GM18909 (cell line): ENCODE measurements around the gene EVX1.

Source experiments
- ATAC-seq: cut with Tn5 transposase; IDR thresholded peaks from one replicate; pipeline ENCODE4 v1.9.1; 2021; ENCODE audit warnings: mild to moderate bottlenecking; ENCODE audit not compliant: unreplicated experiment, poor library complexity

Gene EVX1

DNA sequence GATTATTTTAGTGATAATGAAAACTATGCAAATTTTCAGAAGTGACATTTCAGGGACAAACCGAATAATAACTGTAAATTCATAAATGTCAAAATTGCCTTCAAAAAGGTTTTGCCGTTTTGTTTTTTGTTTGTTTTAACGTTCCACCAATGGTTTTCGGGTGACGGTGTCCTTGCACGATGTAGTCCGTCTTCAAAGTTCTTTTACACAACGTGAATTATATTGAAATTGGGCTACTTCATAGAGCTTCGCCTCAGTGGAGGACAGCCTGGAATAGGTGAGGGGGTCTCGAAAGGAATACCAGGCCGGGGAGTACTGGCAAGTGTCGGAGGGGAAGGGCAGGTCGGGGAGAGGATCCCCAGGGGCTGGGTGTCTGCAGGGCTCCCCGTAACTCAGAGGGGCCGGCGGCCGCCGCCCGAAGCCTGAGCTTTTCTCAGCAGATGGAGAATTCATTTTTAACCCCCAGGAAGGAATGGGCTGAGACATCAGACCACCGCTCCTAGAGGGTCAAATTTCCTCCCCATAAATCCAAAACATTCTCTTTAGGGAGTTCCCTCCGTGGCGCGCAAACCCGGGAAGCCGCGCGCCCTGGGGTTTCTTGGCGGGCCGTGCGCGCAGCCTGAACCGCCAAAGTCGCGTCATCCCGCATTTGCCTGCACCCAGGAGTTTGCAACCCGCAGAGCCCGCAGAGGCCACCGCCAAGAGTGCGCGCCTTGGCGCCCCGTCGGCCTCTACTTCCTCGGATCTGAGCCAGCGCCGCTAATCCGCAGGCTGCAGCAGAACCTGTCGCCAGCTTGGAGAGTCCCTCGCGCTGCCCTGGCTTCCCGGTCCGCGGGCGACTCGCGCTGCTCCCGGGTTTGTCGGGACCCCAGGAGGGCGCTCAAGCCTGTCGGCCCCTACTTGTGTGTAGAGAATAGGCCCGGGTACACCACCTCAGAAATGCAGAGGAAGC is 17.3 kb upstream of the EVX1 start:
- ATAC-seq, result no peak

DNA sequence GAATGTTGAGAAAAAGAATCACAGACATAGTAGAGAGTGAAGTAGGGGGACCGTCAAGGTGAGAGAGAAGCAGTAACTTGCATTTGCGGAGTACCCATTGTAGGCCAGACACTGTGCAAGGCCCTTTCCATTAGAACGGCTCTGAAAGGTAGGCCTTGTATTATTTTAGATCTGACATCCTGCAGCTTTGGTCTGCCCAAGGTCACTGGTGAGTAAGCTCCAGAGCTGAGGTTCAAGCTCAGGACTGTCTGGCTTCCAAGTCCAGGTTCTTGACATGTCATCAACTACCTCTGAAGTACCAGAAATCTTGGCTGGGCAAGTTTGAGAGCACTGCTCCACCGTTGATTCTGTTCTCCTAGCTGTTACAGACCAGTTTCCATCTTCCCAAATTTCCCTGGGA is 13.2 kb upstream of the EVX1 start:
- ATAC-seq, result no peak

DNA sequence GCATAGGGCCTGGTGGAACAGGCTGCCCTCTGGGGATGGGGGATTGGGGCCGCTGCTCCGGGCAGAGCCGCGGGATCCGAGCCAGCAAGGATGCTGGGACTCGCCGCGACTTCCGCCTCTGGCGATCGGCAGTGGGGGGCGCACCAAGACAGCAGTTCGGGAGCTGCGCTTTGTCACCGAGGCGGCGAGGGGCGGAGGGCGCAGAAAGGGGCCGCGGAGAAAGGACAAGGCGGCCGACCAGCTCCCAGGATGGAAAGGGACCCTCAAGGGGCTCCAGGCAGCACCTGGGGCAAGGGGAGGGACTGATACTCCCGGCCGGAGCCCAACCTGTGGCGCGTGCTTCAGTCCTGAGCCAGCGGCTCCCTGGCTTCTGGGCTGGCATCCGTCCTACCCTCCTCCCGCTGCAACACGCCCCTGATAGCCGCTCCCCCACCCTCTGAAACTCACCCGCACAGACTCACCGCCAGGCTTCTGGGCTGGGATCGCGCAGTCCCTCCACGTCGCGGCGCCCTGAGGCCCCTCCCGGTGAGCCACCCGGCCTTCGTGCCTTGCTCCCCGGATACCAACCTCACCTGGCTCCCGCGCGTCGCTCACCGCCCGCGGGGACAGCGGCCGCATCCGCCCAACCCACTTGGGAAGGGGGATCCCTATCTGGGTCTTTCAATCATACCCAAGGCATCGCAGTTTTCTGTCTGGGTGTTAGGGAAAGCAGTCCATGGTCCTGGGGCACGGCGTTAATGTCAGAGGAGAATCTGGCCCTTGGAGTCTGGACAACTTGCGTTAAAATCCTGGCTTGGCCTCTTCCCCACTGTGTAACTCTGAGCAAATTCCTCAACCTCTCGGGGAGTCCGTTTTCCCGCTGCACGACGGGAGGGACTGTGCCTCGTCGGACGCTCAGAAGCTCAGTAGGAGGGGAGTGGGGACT is 7.0 kb upstream of the EVX1 start:
- ATAC-seq, result no peak

DNA sequence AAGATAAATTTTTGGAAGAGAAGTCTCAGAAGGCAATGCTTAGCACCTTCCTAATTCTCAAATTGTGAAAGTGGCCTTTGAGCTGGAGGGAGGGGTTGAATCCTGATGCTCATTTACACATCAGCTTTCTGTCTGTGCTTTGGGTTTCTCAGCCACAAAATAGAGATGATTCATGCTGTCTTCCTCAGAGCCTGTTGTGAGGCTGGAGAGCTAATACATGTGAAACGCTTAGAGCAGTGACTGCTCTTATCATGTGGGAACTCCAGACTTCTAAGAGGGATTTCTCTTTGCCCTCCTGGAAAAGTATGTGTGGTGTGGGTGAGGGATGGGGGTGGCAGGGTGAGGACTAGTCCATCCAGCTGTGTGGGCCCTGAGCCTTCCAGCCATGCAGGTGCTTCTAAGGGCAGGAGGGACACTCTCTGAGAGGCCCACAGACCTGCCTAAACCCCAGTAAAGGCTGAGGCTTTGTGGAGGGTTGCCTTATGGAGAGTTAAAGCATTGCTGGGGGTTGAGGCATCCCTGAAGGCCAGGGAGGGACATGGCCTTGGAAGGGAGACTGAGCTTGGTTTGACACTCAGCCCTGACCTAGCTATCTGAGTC is 4.8 kb upstream of the EVX1 start:
- ATAC-seq, result no peak

DNA sequence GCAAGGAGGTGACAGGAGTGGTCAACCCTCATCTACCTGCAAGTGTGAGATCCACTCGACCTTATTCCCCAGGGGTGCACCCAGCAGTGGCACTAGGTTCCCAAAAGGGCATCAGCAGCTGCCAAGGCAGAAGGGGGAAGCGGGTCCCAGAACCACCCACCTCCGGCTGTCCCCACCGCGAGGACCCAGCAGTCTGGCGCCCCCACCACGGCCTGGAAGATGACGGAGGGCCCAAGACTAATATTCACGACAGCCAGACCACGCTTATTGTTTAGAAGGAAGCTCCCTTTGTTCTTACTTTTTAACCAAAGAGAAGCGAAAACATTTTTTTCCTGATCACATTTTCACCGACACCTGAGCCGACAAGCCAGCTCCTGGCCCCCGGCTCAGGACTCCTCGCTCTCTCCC is 3.6 kb upstream of the EVX1 start:
- no peak for ATAC-seq

DNA sequence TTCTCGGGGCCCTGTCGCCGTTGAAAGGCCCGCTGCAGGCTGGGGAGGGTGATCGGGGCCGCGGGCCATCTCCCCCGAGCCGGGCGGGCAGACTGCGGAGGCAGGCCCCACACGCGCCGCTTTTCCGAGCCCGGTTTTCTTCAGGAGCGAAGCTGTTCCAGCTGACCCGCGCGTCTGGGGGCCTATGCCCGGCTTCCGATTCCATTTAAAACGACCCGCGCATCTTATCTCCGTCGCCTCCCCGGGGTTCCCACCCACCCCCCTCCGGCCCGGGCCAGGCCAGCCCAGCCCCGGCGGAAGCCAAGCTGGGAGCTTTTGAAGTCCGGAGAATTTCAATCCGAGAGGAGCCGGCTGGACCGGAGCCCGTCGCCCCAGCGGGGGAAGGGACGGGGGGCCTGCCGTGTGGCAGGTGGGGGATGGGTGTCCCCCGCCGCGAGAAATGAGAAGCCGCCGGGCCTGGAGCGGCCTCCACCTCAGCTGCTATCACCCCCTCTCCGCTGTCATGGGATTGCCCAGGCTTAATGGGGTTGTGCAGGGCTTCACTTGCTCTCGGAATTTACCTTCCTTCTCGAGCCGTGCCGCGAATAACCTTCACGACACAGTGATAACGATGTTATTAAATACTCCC is 3.1 kb upstream of the EVX1 start:
- ATAC-seq, result no peak

DNA sequence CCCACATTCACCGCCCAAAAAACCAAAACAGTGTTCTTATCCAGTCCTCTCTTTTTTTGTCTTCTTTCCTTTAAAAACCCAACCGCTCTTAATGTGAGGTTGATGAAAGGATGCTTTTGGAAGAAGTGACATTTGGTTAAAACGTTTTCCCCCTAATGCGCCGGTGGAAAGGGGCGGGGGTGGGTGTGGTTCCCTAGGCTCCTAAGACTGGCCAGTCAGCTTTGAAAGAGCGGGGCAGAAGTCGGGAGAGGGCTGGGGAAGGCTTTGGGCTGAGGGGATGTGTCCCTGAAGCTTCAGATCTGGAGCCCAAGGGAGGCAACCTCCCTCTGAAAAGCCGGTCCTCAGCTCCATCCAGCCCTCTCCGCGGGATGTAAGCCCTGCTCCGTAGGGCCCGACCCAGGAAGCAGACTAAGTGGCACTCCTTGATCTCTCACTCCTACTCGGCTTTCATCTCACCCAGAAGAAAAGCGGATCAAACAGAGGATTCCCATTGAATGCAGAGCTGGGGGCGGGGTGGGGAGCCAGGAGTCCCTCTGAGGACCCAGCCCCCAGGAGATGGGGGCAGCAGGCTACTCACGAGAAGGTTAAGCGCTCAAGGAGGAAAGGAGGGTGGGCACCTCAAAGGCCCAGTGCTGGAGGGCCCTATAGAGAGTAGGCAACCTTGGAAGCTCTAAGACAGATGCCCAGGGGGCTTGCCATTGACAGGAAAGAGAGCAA is 2.4 kb upstream of the EVX1 start:
- no peak for ATAC-seq

DNA sequence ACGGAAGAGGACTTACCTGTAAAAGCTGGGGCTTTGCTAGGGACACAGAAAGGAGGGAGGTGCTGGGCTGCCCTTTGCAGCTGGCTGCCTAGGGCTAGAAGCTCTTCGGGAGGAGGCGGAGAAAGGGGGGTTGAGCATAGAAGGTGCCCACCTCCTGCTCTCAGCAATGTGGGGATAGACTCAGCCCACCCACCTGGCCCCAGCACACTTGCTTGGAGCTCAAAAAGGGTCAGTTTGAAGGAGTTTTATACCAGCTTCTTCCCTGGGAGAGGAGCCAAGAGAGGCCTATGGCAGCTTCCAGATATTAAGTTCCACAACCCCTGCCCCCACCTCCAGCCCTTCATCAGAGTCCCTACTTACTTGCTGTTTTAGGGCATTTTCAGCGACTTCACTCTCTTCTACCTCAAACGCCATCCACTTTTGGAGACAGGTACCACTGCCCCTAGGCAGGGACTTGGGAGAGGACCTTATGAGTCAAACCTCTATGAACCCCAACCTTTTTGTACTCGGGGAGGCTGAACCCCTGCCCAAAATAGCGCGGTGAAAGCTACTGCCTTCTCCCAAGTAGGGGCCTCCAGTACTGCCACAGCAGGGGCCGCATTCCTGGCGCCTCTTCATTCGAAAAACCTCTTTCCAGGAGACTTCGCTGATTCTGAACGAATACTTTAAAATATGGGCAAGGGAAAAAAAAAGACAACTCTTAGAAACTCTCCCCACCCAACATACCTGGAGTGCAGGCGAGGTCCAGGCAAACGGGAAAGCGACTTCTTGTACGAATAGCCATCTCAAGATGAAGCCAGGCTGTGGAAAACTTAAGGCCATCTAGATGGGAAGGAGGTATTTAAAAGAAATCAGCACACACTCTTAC is 1.2 kb upstream of the EVX1 start:
- ATAC-seq, result no peak

DNA sequence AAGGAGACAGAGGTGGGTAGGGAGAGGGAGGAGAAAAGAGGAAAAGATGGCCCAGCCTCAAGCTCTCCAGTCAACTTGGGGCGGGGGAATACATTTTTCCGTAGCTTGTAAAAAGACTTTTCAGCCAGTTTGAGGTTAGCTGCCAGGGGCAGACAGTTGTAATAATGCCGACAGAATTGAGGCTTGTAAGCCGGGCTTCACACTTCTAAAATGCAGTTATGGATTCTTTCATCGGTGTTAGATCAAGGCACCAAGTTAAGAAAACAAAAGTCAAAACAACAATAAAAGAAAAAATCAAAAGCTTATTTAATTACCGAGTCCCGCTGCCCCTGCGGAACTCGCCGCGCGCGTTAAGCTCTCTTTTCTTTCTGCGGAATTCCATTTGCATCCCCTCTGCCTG is 448 bp upstream of the EVX1 start:
- ATAC-seq, result no peak

DNA sequence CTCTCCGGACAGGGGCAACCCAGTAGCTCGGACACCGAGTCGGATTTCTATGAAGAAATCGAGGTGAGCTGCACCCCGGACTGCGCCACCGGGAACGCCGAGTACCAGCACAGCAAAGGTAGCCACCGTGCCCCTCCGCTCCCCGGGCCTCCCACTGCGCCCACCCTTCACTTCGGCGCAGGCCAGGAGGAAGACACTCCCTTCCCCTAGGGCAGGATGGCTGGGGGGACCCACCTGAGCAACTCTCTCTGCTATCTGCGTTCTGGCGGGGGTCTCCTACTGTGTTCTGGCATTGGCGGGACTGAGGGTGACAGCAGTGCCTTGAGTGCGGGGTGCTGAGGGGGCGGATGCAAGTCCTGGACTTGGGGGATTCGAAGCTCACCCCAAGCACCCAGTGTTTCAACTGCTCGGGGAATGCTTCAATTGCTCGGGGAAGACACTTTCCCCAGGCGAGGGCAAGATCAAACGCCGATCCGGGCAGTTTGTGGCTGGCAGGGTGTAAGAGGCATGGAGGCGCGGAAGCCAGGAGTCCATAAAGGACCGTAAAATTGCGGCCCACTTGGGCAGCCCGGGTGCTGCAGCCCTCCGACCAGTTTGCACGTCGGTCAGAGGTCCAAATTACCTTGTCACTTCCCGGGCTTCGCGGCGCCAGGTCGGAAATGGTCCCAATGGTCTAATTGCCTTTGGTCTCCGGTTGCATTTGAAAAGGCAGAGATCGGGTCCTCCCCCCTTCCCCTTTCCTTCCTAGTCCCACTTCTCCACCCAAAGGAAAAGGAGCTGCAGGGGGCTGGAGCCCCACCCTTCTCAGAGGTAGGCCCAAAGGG is 950 bp downstream of the EVX1 start:
- ATAC-seq, result no peak

DNA sequence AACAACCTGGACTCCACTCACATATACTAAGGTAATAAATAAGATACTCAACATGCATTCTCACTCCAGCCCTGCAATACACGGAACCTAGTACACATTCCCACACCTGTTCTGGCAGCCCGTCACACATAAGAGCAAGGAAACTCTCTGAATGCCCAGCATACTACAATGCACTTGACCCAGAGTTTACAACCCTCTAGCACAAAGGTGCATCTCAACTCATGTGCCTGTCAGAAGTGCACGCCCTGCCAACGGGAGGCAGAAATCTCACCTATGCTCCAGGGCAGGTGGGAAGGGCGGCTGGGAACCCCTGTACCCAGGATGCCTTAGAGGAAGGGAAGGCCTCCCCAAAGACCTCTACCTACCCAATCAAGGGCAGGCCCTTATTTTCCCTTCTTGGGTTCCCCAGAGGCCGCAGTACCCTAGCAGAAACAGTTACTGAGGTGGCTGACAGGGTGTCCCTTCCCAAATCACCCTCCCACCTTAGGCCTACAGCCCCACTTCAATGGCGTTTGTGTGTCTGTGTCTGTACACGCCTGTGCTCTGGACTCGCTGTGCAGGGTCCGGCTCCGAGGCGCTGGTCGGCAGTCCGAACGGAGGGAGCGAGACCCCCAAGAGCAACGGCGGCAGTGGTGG is 2.0 kb downstream of the EVX1 start:
- no peak for ATAC-seq

DNA sequence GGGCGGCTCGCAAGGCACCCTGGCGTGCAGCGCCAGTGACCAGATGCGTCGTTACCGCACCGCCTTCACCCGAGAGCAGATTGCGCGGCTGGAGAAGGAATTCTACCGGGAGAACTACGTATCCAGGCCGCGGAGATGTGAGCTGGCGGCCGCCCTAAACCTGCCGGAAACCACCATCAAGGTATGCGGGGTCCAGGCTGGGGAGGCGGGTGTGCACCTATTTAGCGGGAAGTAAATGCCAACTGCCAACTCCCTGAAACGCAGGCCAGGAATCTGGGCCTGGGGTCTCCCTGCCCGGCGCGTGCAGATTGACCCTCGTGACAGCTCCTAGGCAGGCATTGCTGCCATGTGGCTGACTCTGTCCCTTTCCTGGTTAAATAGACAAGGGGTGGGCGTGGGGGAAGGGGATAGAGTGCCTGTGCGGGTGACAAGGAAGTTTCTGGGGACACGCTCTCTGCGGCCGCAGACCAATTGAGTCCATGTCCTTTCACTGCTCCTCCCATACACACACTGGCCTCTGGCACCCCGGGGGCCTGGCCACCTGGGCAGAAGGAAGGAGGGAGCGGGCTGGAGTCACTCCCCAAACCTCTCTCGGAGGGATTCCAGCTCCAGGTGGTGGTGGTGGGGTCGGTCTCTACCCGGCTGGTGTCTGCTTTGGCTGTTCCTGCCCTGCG is 2.7 kb downstream of the EVX1 start:
- ATAC-seq, result no peak

DNA sequence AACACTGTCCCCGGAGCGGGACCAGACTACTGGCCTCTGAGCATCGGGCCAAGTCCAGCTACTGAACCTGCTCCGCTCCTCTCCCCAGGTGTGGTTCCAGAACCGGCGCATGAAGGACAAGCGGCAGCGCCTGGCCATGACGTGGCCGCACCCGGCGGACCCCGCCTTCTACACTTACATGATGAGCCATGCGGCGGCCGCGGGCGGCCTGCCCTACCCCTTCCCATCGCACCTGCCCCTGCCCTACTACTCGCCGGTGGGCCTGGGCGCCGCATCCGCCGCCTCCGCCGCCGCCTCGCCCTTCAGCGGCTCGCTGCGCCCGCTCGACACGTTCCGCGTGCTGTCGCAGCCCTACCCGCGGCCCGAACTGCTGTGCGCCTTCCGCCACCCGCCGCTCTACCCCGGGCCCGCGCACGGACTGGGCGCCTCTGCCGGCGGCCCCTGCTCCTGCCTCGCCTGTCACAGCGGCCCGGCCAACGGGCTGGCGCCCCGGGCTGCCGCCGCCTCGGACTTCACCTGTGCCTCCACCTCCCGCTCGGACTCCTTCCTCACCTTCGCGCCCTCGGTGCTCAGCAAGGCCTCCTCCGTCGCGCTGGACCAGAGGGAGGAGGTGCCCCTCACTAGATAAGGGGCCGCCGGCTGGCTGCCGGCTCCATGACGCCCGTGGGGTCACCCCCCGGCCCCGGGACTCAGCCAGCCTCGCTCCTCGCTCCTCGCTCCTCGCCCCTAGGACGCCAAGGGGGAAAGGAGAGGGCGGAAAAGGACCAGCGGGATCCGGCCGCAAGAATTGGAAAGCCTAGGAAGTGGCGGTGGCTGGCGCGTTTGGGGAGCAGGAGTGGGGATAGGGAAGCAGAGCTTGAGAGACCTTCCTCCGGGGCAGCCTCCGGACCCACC is 3.4 kb downstream of the EVX1 start:
- ATAC-seq, result no peak

DNA sequence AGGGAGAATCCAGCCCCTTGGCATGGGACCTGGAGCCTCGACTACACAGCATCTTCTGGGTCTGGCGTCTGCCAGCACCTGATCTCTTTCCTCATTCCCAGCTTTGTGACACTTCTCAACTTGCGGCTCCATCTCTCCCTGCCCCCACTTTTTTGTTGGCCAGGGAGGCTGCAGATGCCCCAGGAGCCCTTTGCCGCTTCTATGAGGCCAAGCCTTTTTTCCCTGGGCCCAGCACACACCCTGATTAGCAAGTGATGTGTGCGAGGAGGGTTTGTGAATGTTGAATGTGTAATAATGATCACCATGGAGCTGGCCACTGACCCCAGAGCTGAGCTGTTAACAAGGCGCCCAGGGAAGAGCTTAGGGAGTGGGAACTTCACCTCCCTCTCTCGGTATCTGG is 4.4 kb downstream of the EVX1 start:
- no peak for ATAC-seq

DNA sequence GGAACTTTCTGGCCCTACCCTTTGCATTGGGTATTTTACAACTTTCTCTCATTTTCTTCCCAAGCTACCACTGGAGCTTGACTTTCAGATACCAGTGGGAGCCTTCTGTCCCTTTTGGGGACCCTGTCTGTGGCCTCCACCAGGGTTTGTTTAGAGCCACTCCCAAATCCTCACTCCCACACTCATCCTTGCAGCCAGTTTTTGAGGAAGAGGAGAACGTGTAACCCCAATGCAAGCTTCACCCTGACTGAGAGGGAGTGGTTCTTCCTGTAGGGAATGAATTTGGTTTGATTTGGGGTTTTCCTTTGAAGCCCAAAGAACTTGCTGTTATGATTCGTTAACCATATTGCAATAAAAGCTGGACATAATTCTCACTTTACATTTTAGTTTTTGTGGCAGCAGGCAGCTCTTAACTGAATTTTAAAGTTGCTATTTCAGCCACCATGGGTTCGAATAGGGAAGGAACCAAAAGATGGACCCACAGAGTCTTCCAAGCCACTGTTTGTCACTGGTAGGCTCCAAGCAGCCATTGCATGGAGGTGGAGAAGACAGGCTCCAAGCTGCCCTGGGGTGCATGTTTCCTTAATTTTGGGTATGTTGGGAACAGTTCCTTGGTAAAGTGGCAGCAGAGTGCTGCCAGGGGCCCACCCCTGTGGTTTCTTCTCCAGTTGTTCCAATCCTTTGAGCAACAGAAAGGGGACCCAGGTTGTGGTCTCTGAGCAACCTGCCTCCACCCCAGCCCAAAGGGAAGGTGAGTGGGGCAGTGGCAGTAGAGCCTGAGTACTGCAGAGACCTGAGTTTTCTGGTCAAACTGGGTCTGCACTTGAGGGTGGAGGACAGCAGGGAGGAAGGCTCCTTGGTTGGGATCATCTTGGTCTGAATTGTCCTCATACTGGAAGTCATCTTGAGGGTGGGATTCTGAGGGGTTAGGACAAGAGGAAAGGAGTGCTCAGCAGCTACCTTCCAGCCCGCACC is 5.1 kb downstream of the EVX1 start:
- ATAC-seq, result no peak
